ENCODE measurements around the gene ACER2.

ACER2 gene

DNA sequence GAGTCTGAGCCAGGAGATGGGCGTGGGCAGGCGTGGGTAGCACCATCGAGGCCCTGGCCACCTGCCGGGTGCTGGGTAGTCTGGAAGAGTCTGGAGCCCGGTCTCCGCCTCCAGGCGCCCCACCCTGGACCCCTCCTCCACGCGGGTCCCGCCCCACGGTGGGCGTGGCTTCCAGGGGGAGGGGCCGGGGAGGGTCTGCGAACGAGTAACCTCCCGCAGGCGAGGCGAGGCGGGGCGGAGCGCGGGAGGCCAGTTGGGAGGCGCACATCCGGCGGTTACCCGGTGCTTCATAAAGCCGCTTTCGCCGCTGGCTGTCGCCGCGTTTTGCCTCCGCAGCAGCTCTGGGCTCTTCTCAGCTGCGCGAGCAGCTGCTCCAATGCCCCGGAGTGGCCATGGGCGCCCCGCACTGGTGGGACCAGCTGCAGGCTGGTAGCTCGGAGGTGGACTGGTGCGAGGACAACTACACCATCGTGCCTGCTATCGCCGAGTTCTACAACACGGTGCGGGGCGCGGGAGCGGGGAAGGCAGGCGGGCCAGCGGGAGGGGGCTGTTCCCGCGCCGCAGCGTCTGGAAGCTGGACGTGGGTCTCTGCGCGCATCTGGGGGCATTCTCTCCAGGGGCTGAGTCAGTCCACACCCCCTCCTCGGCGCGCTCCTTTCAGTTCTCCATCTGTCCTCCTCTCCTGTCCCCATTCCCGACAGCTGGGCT lies at the start of gene ACER2:
Gene ACER2, plus strand, starts transcription at position 317 of the 708 bp plus-strand sequence. Its CDS starts 76 bp downstream, at position 393.
- TF ChIP-seq CTCF (IDR thresholded peaks at IDR 0.05; ENCODE audit: extremely low read depth, missing control alignments): peak; percentile 8
- DNase-seq (ENCODE audit: low spot score): peak; percentile 95

GRCh38 chr9:19369107-19369506 lies 39.7 kb upstream of the ACER2 start:
- TF ChIP-seq CTCF (IDR thresholded peaks at IDR 0.05; ENCODE audit: extremely low read depth, missing control alignments): no peak
- DNase-seq (ENCODE audit: low spot score): no peak

DNA sequence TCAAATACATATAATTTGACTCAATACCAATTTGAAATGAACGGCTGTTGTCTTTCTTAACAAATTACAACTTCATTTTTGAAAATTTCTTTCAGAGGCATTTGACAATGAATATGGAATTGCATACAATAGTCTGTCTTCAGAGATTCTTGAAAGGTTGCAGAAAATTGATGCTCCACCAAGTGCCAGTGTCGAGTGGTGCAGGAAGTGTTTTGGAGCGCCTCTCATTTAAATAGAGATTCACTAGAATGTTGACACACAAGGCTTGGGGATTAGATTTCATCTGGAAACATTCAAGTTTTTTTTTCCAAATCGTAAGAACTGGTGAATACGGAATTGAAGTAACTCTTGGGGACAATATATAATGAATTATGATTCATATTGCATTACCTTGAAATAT lies 36.9 kb upstream of the ACER2 start:
- no peak for DNase-seq (ENCODE audit: low spot score)

GRCh38 chr9:19372567-19372966 lies 36.2 kb upstream of the ACER2 start:
- TF ChIP-seq CTCF (IDR thresholded peaks at IDR 0.05; ENCODE audit: extremely low read depth, missing control alignments): no peak

More for the DNA sequence above, 36.9 kb upstream of the ACER2 start:
- no peak for TF ChIP-seq CTCF (IDR thresholded peaks at IDR 0.05; ENCODE audit: extremely low read depth, missing control alignments)

GRCh38 chr9:19373527-19373926 lies 35.3 kb upstream of the ACER2 start:
- no peak for TF ChIP-seq CTCF (IDR thresholded peaks at IDR 0.05; ENCODE audit: extremely low read depth, missing control alignments)
- DNase-seq (ENCODE audit: low spot score): no peak

More at GRCh38 chr9:19372567-19372966, 36.2 kb upstream of the ACER2 start:
- DNase-seq (ENCODE audit: low spot score): no peak

- DNase-seq (ENCODE audit: low spot score): no peak
- no peak for TF ChIP-seq CTCF (IDR thresholded peaks at IDR 0.05; ENCODE audit: extremely low read depth, missing control alignments)
Measured at GRCh38 chr9:19375538-19375937, 33.3 kb upstream of the ACER2 start.

DNA sequence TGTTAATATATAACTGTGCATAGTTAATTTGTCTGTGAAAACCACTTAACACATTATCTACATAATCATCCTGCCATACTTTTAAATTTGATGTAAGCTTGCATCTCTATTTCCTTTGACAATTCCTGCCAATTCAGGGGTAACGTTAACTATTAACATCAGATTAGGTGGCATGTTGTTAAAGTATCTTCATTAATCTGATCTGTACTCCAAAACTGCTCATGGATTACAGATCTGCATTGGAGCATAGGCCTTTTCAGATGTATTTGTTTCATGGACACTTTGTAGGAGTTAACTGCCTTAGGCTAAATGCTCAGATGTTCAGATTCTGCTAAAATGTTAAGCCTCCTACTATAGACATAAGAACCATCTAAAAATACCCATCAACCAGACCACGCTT lies 31.9 kb upstream of the ACER2 start:
- no peak for DNase-seq (ENCODE audit: low spot score)
- TF ChIP-seq CTCF (IDR thresholded peaks at IDR 0.05; ENCODE audit: extremely low read depth, missing control alignments): no peak

All from GM20000 (cell line).